Endothelial cell of umbilical vein (primary cell): ENCODE results near the gene LRRC43.

Experiments
- CTCF ChIP-seq, 2 donors: IDR thresholded peaks; 1 replicate in 1 of 2; 2 replicates in 1 of 2; pipeline ENCODE4 v1.5.1; 2011; ENCODE audit warnings: low read length in 2 of 2, mild to moderate bottlenecking in 2 of 2, moderate library complexity in 2 of 2, control low read depth in 1 of 2, inconsistent platforms in 1 of 2, low read depth in 1 of 2; ENCODE audit not compliant: insufficient read depth in 1 of 2; ENCODE audit errors: extremely low read depth in 1 of 2
- POLR2AphosphoS5 ChIP-seq: IDR thresholded peaks from 2 replicates; pipeline ENCODE4 v1.6.1; 2012; ENCODE audit warnings: low read depth, mild to moderate bottlenecking, control low read depth, low read length, moderate library complexity; ENCODE audit not compliant: insufficient read depth

GRCh38 chr12:122227341-122227740, 44.4 kb downstream of the LRRC43 start:
- TF ChIP-seq POLR2AphosphoS5 (no peak), CTCF (IDR thresholded peaks at IDR 0.05; ENCODE audit: extremely low read depth in 1 of 2, insufficient read depth in 1 of 2, low read depth in 1 of 2, low read length in 2 of 2) (no peak)
